B cell (primary cell): ENCODE results near the gene SSBP2. TPM values are rescaled to one million over a fixed set of nuclear protein-coding genes. Genes with fewer than 3 reads are reported as not detected.

Experiments
- ATAC-seq: fragments of 200-7000 bp; cut with Tn5 transposase; one replicate; pipeline ENCODE4 v1.10.0; 2021; ENCODE audit warnings: low read depth, mild to moderate bottlenecking, moderate number of reproducible peaks, moderate library complexity
- CTCF ChIA-PET: fragments of 350-600 bp; sonication (Branson Sonifier 250); formaldehyde crosslinking; loops from one replicate; lab custom pipeline; 2021; ENCODE audit warnings: antibody characterized with exemption, inconsistent platforms; lab: Charles Lee
- POLR2A ChIA-PET: fragments of 350-600 bp; sonication (Branson Sonifier 250); formaldehyde crosslinking; loops from one replicate; lab custom pipeline; 2021; ENCODE audit warnings: antibody characterized with exemption; lab: Charles Lee
- DNase-seq: peaks from one replicate; pipeline ENCODE4 v3.0.0; 2013
- H2AFZ ChIP-seq: 2 replicates; pipeline ENCODE4 v1.6.1; 2012; ENCODE audit warnings: mild to moderate bottlenecking, low read depth, low read length; ENCODE audit not compliant: insufficient read depth, poor library complexity, severe bottlenecking
- H3K27ac ChIP-seq, 2 donors: 1 replicate in 1 of 2; 2 replicates in 1 of 2; pipeline ENCODE4 v1.5.1; 2012 to 2013; ENCODE audit warnings: low read length in 2 of 2, mild to moderate bottlenecking in 2 of 2, moderate library complexity in 1 of 2
- H3K27me3 ChIP-seq, 4 experiments: fragments of 200-600 bp in 1 of 4; sonication (generic) in 1 of 4; replicated peaks in 1 of 4; 1 replicate in 2 of 4; 2 replicates in 2 of 4; pipeline versions ENCODE4 v1.6.1 to v1.7.0; 2013 to 2016; ENCODE audit warnings: low read length in 3 of 4, mild to moderate bottlenecking in 2 of 4, mixed read lengths in 1 of 4, moderate library complexity in 1 of 4; ENCODE audit not compliant: insufficient read depth in 4 of 4, control insufficient read depth in 3 of 4; ENCODE audit errors: control extremely low read depth in 1 of 4
- H3K36me3 ChIP-seq, 2 experiments: replicated peaks in 1 of 2; 1 replicate in 1 of 2; 2 replicates in 1 of 2; pipeline versions ENCODE4 v1.6.1 to v1.7.1; 2013; ENCODE audit warnings: low read length in 1 of 2; ENCODE audit not compliant: insufficient read depth in 2 of 2, control insufficient read depth in 1 of 2; ENCODE audit errors: control extremely low read depth in 1 of 2, extremely low read depth in 1 of 2
- H3K4me1 ChIP-seq, 2 donors: fragments of 200-600 bp in 1 of 2; sonication (generic) in 1 of 2; 1 replicate in 1 of 2; 2 replicates in 1 of 2; pipeline versions ENCODE4 v1.5.1 to v1.6.1; 2013 to 2017; ENCODE audit warnings: low read length in 2 of 2; ENCODE audit not compliant: control insufficient read depth in 2 of 2, insufficient read depth in 2 of 2
- H3K4me2 ChIP-seq: replicated peaks from 2 replicates; pipeline ENCODE3; 2012; ENCODE audit warnings: mild to moderate bottlenecking, low read depth, low read length; ENCODE audit not compliant: poor library complexity, severe bottlenecking
- H3K4me3 ChIP-seq, 5 experiments: fragments of 200-600 bp in 1 of 5; sonication (generic) in 1 of 5; 1 replicate in 3 of 5; 2 replicates in 2 of 5; pipeline versions ENCODE4 v1.5.1 to v1.7.0; 2011 to 2016; ENCODE audit warnings: low read length in 4 of 5, mild to moderate bottlenecking in 4 of 5, low read depth in 2 of 5, control low read depth in 1 of 5, moderate library complexity in 1 of 5; ENCODE audit not compliant: insufficient read depth in 1 of 5; ENCODE audit errors: control extremely low read depth in 1 of 5, extremely low read depth in 1 of 5
- H3K79me2 ChIP-seq: fragments of 200-600 bp; sonication (generic); one replicate; pipeline ENCODE4 v1.6.0; 2016; ENCODE audit warnings: low read length; ENCODE audit not compliant: control insufficient read depth, insufficient read depth
- H3K9ac ChIP-seq: fragments of 200-600 bp; sonication (generic); 2 replicates; pipeline ENCODE4 v1.6.1; 2017; ENCODE audit warnings: mild to moderate bottlenecking, low read length, moderate library complexity
- H3K9me3 ChIP-seq, 3 donors: one replicate each; pipeline versions ENCODE4 v1.6.1 to v1.7.1; 2013; ENCODE audit warnings: low read length in 2 of 3; ENCODE audit not compliant: control insufficient read depth in 2 of 3, insufficient read depth in 1 of 3; ENCODE audit errors: control extremely low read depth in 1 of 3
- H4K20me1 ChIP-seq: 2 replicates; pipeline ENCODE4 v1.6.0; 2012; ENCODE audit warnings: mild to moderate bottlenecking, low read length; ENCODE audit not compliant: insufficient read depth, control insufficient read depth, poor library complexity, severe bottlenecking
- H3K27ac Mint-ChIP-seq: one replicate; pipeline ENCODE4 v1.8.0; 2021; ENCODE audit warnings: mixed read lengths
- H3K27me3 Mint-ChIP-seq: one replicate; pipeline ENCODE4 v1.8.0; 2021; ENCODE audit warnings: mixed read lengths
- H3K4me1 Mint-ChIP-seq: one replicate; pipeline ENCODE4 v1.8.0; 2021; ENCODE audit warnings: mixed read lengths
- H3K4me3 Mint-ChIP-seq: one replicate; pipeline ENCODE4 v1.8.0; 2021; ENCODE audit warnings: mixed read lengths
- H3K9me3 Mint-ChIP-seq: one replicate; pipeline ENCODE4 v1.8.0; 2022; ENCODE audit warnings: mixed read lengths; ENCODE audit not compliant: insufficient read depth
- EZH2 ChIP-seq: IDR thresholded peaks from 2 replicates; pipeline ENCODE4 v1.6.1; 2012; ENCODE audit warnings: borderline replicate concordance, low read depth, mild to moderate bottlenecking, moderate library complexity, low read length; ENCODE audit not compliant: insufficient read depth, poor library complexity, severe bottlenecking
- WGBS: methylation state at CpG from one replicate; pipeline ENCODE4 v1.1.5; 2013; ENCODE audit warnings: missing lambda C conversion rate; ENCODE audit not compliant: insufficient coverage; 5-methylcytosine and 5-hydroxymethylcytosine counted together
- intact Hi-C: fragments of 100-400 bp; cut with micrococcal nuclease; formaldehyde crosslinking; loops from one replicate; pipeline ENCODE4 v1.10.0; 2022
- polyA plus RNA-seq: library from polyadenylated mRNA; depleted of rRNA; stranded (reverse); fragments of >200 nt; gene quantifications from 2 replicates; pipeline ENCODE4 v1.2.3, GENCODE V29; 2012
- total RNA-seq, 2 donors: library from RNA; stranded (reverse); fragments of 120-200 nt in 1 of 2; gene quantifications; 1 replicate in 1 of 2; 2 replicates in 1 of 2; pipeline versions ENCODE4 v1.2.3 to v1.2.4, GENCODE V29; 2013 to 2022
- TF ChIP-seq, protein P1 (sequence below): fragments of 200-600 bp; IDR thresholded peaks from one replicate; pipeline ENCODE4 v1.8.0; 2022; ENCODE audit warnings: antibody characterized with exemption, mild to moderate bottlenecking

Gene SSBP2
- total and polyA plus RNA-seq, 2 donors (not counting 1 experiment from before 2014, with no cell fraction given): 40.9 to 49.6 TPM

DNA sequence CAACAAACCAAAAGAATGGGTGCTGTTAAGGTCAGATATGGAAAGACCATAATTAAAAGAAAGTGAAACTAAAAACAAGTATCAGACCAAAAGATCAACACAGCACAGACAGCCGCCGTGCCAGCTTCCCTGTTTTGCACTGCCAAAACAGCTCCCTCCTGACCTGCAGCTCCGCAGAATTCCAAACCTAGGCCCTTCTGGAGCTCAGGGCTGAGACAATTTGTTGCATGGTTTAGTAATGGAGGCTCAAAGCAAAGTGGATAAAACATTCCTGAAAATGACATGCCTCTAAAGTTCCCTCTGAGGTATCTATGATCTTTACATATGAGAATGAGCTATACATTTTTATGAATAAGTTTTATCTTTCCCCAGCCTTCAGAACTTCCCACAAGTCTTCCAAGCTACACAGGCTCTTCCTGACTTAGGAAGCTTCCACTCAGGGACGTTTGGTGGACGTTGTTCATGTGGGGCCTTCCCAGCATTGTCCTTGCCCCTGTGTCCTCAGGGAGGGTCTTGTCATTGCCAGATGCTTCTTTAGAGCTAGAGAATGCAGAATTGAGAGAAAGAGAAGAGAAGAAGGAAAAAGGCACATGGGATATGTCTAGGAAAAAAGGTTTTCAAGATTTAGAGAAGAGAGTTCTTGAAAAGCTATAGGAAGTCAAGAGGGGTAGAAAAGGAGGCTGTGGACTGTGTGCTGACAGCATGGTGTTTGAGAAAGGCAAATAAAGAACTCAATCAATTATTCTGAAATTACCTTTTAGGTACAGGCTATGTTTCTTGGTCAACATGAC lies 28.4 kb upstream of the SSBP2 start:
- Histone ChIP-seq H2AFZ (peak overlapping the region; percentile 97), H3K9ac (peak overlapping the region; percentile 68), H3K27ac (peak overlapping the region; percentile 71 to 86), H4K20me1 (no peaks in the 10 kb centered on the region), H3K79me2 (no peaks in the 10 kb centered on the region), H3K4me1 (peaks cover 13 to 17% of the 10 kb centered on the region in 2 donors), H3K4me3 (peak overlapping the region; percentile 24 to 75 (median 50)), H3K36me3 (no peaks in the 10 kb centered on the region), H3K9me3 (no peaks in the 10 kb centered on the region), H3K27me3 (no peaks in the 10 kb centered on the region), H3K4me2 (peak overlapping the region; percentile 79)
- Mint-ChIP-seq H3K27ac (peak overlapping the region; percentile 94), H3K4me3 (peak overlapping the region; percentile 86), H3K4me1 (peaks cover 21% of the 10 kb centered on the region), H3K9me3 (no peaks in the 10 kb centered on the region), H3K27me3 (no peaks in the 10 kb centered on the region)
- ChIA-PET CTCF (interaction anchor here (0.8 to 1.9 kb wide), 4 partner anchors 17 to 272 kb away, joined by 3 to 6 read pairs (median 4); no protein-coding TSS in a partner anchor), POLR2A (interaction anchor here (0.6 to 1.8 kb wide), 4 partner anchors 19 to 73 kb away, joined by 3 to 8 read pairs (median 4); partner anchors contain the start of gene SSBP2)
- TF ChIP-seq, protein P1, sequence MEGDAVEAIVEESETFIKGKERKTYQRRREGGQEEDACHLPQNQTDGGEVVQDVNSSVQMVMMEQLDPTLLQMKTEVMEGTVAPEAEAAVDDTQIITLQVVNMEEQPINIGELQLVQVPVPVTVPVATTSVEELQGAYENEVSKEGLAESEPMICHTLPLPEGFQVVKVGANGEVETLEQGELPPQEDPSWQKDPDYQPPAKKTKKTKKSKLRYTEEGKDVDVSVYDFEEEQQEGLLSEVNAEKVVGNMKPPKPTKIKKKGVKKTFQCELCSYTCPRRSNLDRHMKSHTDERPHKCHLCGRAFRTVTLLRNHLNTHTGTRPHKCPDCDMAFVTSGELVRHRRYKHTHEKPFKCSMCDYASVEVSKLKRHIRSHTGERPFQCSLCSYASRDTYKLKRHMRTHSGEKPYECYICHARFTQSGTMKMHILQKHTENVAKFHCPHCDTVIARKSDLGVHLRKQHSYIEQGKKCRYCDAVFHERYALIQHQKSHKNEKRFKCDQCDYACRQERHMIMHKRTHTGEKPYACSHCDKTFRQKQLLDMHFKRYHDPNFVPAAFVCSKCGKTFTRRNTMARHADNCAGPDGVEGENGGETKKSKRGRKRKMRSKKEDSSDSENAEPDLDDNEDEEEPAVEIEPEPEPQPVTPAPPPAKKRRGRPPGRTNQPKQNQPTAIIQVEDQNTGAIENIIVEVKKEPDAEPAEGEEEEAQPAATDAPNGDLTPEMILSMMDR: no peak
- no peak for TF ChIP-seq EZH2
- intact Hi-C loops: loop anchor here (1.0 to 2.0 kb wide), 2 partner anchors 28 to 193 kb away; partner anchors contain the start of genes ATG10 and SSBP2
- peak; percentile 93 for ATAC-seq
- DNase-seq: peak; percentile 71
- WGBS: 0% methylated on average over 2 of the region's 5 CpGs
